Upper lobe of left lung (tissue), 6 donors: ENCODE results near the gene IFIH1. TPM values are rescaled to one million over a fixed set of nuclear protein-coding genes. Genes with fewer than 3 reads are reported as not detected.
A peak's percentile ranks its signal among the peaks of the same experiment; 100 is the strongest.

ENCODE experiments used
- ATAC-seq, 2 donors: fragments of 200-7000 bp; cut with Tn5 transposase; one replicate each; pipeline ENCODE4 v1.9.1; 2022; ENCODE audit warnings: mild to moderate bottlenecking in 2 of 2, moderate library complexity in 2 of 2; ENCODE audit not compliant: low FRiP score in 2 of 2
- DNase-seq, 2 donors: peaks; one replicate each; pipeline ENCODE4 v3.0.0-alpha.2; 2019 to 2020
- H3K27ac ChIP-seq, 4 donors: fragments of 200-600 bp; sonication (generic); one replicate each; pipeline ENCODE4 v1.5.1; 2016 to 2019
- H3K27me3 ChIP-seq, 4 donors: fragments of 200-600 bp; sonication (generic); one replicate each; pipeline ENCODE4 v1.5.1; 2017 to 2019
- H3K36me3 ChIP-seq, 4 donors: fragments of 200-600 bp; sonication (generic); one replicate each; pipeline ENCODE4 v1.5.1; 2016 to 2019
- H3K4me1 ChIP-seq, 4 donors: fragments of 200-600 bp; sonication (generic); one replicate each; pipeline ENCODE4 v1.5.1; 2018 to 2019
- H3K4me3 ChIP-seq, 4 donors: fragments of 200-600 bp; sonication (generic); one replicate each; pipeline ENCODE4 v1.5.1; 2017 to 2019; ENCODE audit warnings: mild to moderate bottlenecking in 2 of 4, moderate library complexity in 1 of 4
- H3K9me3 ChIP-seq, 4 donors: fragments of 200-600 bp; sonication (generic); one replicate each; pipeline ENCODE4 v1.5.1; 2018 to 2019
- EP300 ChIP-seq, 4 donors: sonication (generic); formaldehyde crosslinking; IDR thresholded peaks; one replicate each; pipeline ENCODE4 v1.5.1; 2017; ENCODE audit warnings: antibody characterized with exemption in 4 of 4, control low read depth in 2 of 4
- POLR2A ChIP-seq, 4 donors: fragments of 450-650 bp; IDR thresholded peaks; one replicate each; pipeline ENCODE4 v1.5.1; 2016 to 2017; ENCODE audit warnings: antibody characterized with exemption in 4 of 4, mild to moderate bottlenecking in 2 of 4
- POLR2AphosphoS5 ChIP-seq, 2 donors: sonication (generic); formaldehyde crosslinking; IDR thresholded peaks; one replicate each; pipeline ENCODE4 v1.5.1; 2017; ENCODE audit warnings: antibody characterized with exemption in 2 of 2
- WGBS, 2 donors: methylation state at CpG; one replicate each; pipeline ENCODE4 v1.1.5; 2017 to 2018; 5-methylcytosine and 5-hydroxymethylcytosine counted together
- total RNA-seq, 6 donors: library from RNA; depleted of rRNA in 4 of 6; stranded (reverse); fragments of >200 nt in 4 of 6; gene quantifications; one replicate each; pipeline versions ENCODE4 v1.1.0 to v1.2.1, GENCODE V29; 2016 to 2021
- TF ChIP-seq, protein P1 (sequence below), 6 experiments: fragments of 450-650 bp in 4 of 6; fragments of 200-600 bp in 2 of 6; sonication (generic) in 2 of 6; IDR thresholded peaks; one replicate each; pipeline ENCODE4 v1.5.1; 2016 to 2019; ENCODE audit warnings: antibody characterized with exemption in 6 of 6
- donor health status: DM: no; HTN: no; CAD: no; lungs with moderate emphysema.
- donor health status: DM: no; HTN: yes; CAD: no; lungs with severe emphysema.

IFIH1 gene
- total RNA-seq, 6 donors from 2014 or later = 21.0 to 47.2 (median 28.5) TPM

DNA sequence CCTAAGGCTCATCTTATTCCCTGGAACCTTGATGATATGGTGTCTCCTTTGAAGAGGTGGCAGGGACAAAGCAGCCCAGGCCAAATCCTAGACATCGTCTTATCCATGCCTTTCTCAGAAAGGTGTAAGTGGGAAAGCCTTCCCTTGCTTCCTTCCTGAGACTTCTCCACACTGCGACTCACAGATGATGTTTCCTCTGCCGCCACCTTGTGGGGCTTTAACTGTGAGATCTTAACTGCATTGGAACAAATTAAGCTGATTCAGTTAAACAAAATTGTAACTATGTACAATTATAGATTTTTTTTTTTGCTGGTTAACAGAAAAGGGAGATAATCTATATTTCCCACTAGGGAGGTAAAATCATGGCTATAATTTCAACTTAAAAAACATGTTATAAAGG, 15.5 kb upstream of the IFIH1 start:
- Histone ChIP-seq H3K27me3 (no peaks in the 10 kb centered on the region), H3K36me3 (no peaks in the 10 kb centered on the region), H3K9me3 (no peaks in the 10 kb centered on the region), H3K4me3 (no peak overlapping the region), H3K27ac (no peak overlapping the region), H3K4me1 (no peaks in the 10 kb centered on the region)
- ATAC-seq = peak in 1 of 2 donors; percentile 55
- WGBS, 2 donors = 24 to 37% methylated on average over 3 of the region's 3 CpGs
- peak in 1 of 2 donors; percentile 33 for DNase-seq
- TF ChIP-seq, protein P1, sequence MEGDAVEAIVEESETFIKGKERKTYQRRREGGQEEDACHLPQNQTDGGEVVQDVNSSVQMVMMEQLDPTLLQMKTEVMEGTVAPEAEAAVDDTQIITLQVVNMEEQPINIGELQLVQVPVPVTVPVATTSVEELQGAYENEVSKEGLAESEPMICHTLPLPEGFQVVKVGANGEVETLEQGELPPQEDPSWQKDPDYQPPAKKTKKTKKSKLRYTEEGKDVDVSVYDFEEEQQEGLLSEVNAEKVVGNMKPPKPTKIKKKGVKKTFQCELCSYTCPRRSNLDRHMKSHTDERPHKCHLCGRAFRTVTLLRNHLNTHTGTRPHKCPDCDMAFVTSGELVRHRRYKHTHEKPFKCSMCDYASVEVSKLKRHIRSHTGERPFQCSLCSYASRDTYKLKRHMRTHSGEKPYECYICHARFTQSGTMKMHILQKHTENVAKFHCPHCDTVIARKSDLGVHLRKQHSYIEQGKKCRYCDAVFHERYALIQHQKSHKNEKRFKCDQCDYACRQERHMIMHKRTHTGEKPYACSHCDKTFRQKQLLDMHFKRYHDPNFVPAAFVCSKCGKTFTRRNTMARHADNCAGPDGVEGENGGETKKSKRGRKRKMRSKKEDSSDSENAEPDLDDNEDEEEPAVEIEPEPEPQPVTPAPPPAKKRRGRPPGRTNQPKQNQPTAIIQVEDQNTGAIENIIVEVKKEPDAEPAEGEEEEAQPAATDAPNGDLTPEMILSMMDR (IDR thresholded peaks at IDR 0.05) = peak in 1 of 6 experiments; percentile 30
- no peak for TF ChIP-seq POLR2AphosphoS5 (IDR thresholded peaks at IDR 0.05)

DNA sequence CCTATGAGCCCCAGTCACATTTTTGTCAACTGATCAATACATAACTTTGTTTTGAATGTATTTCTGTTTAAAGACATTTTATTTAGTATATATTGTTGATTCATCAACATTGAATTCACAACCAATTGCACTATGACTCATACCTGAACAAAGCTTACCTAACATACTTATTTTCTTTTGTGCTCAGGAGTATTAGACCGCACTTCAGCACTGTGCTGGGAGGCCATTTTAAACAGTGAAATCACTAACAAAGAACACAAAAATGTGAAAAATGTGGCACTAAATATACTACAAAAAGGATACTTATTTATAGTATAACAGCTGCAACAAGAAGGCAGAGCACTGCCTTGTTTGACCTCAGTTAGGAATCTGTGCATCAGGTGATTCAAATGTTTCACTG, 12.4 kb upstream of the IFIH1 start:
- no peak for DNase-seq
- TF ChIP-seq, protein P1 (IDR thresholded peaks at IDR 0.05) = no peak
- TF ChIP-seq EP300 (IDR thresholded peaks at IDR 0.05) = no peak
- TF ChIP-seq POLR2A (IDR thresholded peaks at IDR 0.05) = no peak
- TF ChIP-seq POLR2AphosphoS5 (IDR thresholded peaks at IDR 0.05) = no peak
- no peak overlapping the region for H3K27ac ChIP-seq
- no peaks in the 10 kb centered on the region for H3K36me3 ChIP-seq
- no peaks in the 10 kb centered on the region for H3K9me3 ChIP-seq
- ATAC-seq = no peak
- WGBS, 2 donors = 100% methylated on average over 1 of the region's 1 CpG
- no peak overlapping the region for H3K4me3 ChIP-seq
- no peaks in the 10 kb centered on the region for H3K4me1 ChIP-seq
- H3K27me3 ChIP-seq = no peaks in the 10 kb centered on the region

DNA sequence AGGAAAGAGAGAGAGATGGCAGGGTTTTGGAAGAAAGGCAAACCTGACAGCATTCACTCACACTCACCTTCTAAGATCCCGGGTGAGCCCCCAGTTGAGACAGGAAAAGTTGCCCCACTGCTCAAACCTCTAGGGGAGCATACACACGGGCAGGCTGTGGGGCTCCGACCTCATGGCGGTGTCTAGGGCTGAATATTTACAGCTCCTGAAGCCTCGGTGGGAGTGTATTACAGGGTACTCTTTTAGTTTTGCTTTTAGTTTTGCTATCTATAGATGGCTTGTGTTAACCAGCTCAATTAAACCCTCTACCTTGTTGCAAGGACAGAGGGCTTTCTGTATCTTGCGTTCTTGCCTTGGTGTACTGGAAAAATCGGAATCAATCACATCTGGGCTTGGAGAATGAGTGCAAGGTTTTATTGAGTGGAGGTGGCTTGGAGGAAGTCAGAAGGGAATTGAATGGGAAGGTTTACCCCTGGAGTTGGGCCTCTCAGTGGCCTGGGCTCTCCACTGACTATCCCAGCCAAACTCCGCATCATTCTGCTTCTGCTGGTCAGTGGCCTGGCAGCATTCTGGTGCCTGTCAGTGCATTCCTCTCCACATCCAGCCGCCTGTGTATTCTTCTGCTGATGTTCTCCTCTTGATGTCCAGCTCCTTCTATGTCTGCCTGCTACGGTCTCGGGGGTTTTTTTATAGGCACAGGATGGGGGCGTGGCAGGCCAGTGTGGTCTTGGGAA, 10.1 kb upstream of the IFIH1 start:
- Histone ChIP-seq H3K27me3 (no peaks in the 10 kb centered on the region), H3K9me3 (no peaks in the 10 kb centered on the region), H3K36me3 (no peaks in the 10 kb centered on the region), H3K4me1 (no peaks in the 10 kb centered on the region), H3K27ac (no peak overlapping the region), H3K4me3 (no peak overlapping the region)
- TF ChIP-seq EP300 (IDR thresholded peaks at IDR 0.05) = no peak
- TF ChIP-seq POLR2AphosphoS5 (IDR thresholded peaks at IDR 0.05) = no peak
- TF ChIP-seq, protein P1 (IDR thresholded peaks at IDR 0.05) = no peak
- no peak for TF ChIP-seq POLR2A (IDR thresholded peaks at IDR 0.05)
- ATAC-seq (no peak), DNase-seq (no peak)
- 81 to 88% methylated on average over 12 of the region's 12 CpGs for WGBS, 2 donors

DNA sequence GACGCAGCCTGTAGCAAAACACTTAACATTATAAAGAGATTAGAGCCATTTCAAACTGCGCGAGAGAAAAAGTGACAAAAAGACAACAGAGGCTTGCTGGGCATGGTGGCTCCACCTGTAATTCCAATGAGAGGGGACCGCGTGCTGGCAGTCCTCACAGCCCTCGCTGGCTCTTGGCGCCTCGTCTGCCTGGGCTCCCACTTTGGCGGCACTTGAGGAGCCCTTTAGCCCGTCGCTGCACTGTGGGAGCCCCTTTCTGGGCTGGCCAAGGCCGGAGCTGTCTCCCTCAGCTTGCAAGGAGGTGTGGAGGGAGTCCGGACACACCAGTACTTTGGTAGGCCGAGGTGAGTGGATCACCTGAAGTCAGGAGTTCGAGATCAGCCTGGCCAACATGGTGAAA, 9.3 kb upstream of the IFIH1 start:
- Histone ChIP-seq H3K4me3 (no peak overlapping the region), H3K27ac (no peak overlapping the region), H3K9me3 (no peaks in the 10 kb centered on the region), H3K36me3 (no peaks in the 10 kb centered on the region), H3K27me3 (no peaks in the 10 kb centered on the region), H3K4me1 (no peaks in the 10 kb centered on the region)
- ATAC-seq (no peak), DNase-seq (peak in 1 of 2 donors; percentile 65)
- 97 to 98% methylated on average over 12 to 15 of the region's 15 CpGs for WGBS, 2 donors
- no peak for TF ChIP-seq POLR2A (IDR thresholded peaks at IDR 0.05)
- TF ChIP-seq POLR2AphosphoS5 (IDR thresholded peaks at IDR 0.05) = no peak
- TF ChIP-seq, protein P1 (IDR thresholded peaks at IDR 0.05) = no peak
- TF ChIP-seq EP300 (IDR thresholded peaks at IDR 0.05) = no peak
